Measurements from ENCODE around the gene ERG.

Gene ERG

DNA sequence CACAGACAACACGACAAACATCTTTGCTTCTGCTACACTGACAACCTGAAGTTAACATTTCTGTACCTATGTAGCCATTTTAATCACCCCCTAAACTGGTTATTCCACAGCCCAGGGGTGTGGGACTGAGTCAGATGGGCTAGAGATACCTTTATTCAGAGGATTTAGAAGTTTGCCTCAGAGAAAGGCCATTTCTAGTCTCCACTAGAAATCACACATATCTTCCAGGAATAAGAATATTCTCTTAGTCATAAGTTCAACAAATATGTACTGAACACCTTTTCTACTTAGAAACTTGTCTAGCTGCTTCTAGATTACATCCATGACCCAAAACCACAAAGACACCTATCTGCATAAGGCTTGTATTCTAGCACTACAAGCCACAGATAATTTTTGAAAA lies 38.8 kb downstream of the ERG start:
- H3K4me1 ChIP-seq (ENCODE audit: insufficient read depth, poor library complexity, severe bottlenecking), result peaks cover 34% of the 10 kb centered on the region

DNA sequence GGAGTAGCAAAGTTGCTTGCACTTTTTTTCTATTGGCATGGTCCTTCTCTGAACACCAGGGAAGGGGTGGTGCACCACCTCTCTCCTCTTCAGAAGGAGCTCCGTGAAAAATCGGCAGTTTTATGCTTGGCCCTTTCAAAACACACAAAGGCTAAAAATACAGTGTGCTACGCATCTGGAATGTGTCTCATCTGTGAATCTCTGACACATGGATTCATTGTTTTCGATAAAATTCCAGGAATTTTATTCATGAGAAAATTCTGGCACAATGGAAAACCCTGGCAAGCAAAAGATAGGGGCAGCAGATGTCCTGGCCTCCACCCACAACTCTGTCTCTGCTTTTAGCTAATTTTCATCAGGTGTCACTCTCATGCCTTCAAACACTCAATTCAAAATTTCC lies 42.9 kb downstream of the ERG start:
- no peaks in the 10 kb centered on the region for H3K27me3 ChIP-seq (ENCODE audit: insufficient read depth, poor library complexity, severe bottlenecking)
- TF ChIP-seq, protein P1, sequence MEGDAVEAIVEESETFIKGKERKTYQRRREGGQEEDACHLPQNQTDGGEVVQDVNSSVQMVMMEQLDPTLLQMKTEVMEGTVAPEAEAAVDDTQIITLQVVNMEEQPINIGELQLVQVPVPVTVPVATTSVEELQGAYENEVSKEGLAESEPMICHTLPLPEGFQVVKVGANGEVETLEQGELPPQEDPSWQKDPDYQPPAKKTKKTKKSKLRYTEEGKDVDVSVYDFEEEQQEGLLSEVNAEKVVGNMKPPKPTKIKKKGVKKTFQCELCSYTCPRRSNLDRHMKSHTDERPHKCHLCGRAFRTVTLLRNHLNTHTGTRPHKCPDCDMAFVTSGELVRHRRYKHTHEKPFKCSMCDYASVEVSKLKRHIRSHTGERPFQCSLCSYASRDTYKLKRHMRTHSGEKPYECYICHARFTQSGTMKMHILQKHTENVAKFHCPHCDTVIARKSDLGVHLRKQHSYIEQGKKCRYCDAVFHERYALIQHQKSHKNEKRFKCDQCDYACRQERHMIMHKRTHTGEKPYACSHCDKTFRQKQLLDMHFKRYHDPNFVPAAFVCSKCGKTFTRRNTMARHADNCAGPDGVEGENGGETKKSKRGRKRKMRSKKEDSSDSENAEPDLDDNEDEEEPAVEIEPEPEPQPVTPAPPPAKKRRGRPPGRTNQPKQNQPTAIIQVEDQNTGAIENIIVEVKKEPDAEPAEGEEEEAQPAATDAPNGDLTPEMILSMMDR (IDR thresholded peaks at IDR 0.05; ENCODE audit: poor library complexity, severe bottlenecking), result no peak
- H3K9me3 ChIP-seq (ENCODE audit: severe bottlenecking), result no peaks in the 10 kb centered on the region
- no peaks in the 10 kb centered on the region for H3K36me3 ChIP-seq (ENCODE audit: low read depth)
- H3K27ac ChIP-seq (ENCODE audit: poor library complexity, severe bottlenecking), result no peak overlapping the region
- no peak overlapping the region for H3K4me3 ChIP-seq (ENCODE audit: severe bottlenecking)
- no peak for ATAC-seq (ENCODE audit: low read depth)
- H3K4me1 ChIP-seq (ENCODE audit: insufficient read depth, poor library complexity, severe bottlenecking), result peaks cover 22% of the 10 kb centered on the region
- DNase-seq (ENCODE audit: low spot score), result no peak

More for the DNA sequence above, 38.8 kb downstream of the ERG start:
- Histone ChIP-seq H3K27me3 (ENCODE audit: insufficient read depth, poor library complexity, severe bottlenecking) (no peaks in the 10 kb centered on the region), H3K9me3 (ENCODE audit: severe bottlenecking) (no peaks in the 10 kb centered on the region), H3K36me3 (ENCODE audit: low read depth) (no peaks in the 10 kb centered on the region), H3K27ac (ENCODE audit: poor library complexity, severe bottlenecking) (peak overlapping the region; percentile 97), H3K4me3 (ENCODE audit: severe bottlenecking) (no peak overlapping the region)
- TF ChIP-seq, protein P1 (IDR thresholded peaks at IDR 0.05; ENCODE audit: poor library complexity, severe bottlenecking), result no peak
- ATAC-seq (ENCODE audit: low read depth) (peak; percentile 58), DNase-seq (ENCODE audit: low spot score) (no peak)

GRCh38 chr21:38454702-38455101 lies 43.6 kb downstream of the ERG start:
- TF ChIP-seq, protein P1 (IDR thresholded peaks at IDR 0.05; ENCODE audit: poor library complexity, severe bottlenecking), result no peak
- DNase-seq (ENCODE audit: low spot score) (no peak), ATAC-seq (ENCODE audit: low read depth) (no peak)
- Histone ChIP-seq H3K36me3 (ENCODE audit: low read depth) (no peaks in the 10 kb centered on the region), H3K27me3 (ENCODE audit: insufficient read depth, poor library complexity, severe bottlenecking) (no peaks in the 10 kb centered on the region), H3K4me1 (ENCODE audit: insufficient read depth, poor library complexity, severe bottlenecking) (peaks cover 16% of the 10 kb centered on the region), H3K4me3 (ENCODE audit: severe bottlenecking) (no peak overlapping the region), H3K9me3 (ENCODE audit: severe bottlenecking) (no peaks in the 10 kb centered on the region), H3K27ac (ENCODE audit: poor library complexity, severe bottlenecking) (no peak overlapping the region)

GRCh38 chr21:38454161-38454560 lies 44.1 kb downstream of the ERG start:
- Histone ChIP-seq H3K36me3 (ENCODE audit: low read depth) (no peaks in the 10 kb centered on the region), H3K4me1 (ENCODE audit: insufficient read depth, poor library complexity, severe bottlenecking) (peaks cover 11% of the 10 kb centered on the region), H3K27me3 (ENCODE audit: insufficient read depth, poor library complexity, severe bottlenecking) (no peaks in the 10 kb centered on the region), H3K4me3 (ENCODE audit: severe bottlenecking) (no peak overlapping the region), H3K9me3 (ENCODE audit: severe bottlenecking) (no peaks in the 10 kb centered on the region), H3K27ac (ENCODE audit: poor library complexity, severe bottlenecking) (no peak overlapping the region)
- ATAC-seq (ENCODE audit: low read depth) (no peak), DNase-seq (ENCODE audit: low spot score) (no peak)
- TF ChIP-seq, protein P1 (IDR thresholded peaks at IDR 0.05; ENCODE audit: poor library complexity, severe bottlenecking), result no peak

GRCh38 chr21:38448671-38449385 lies 49.4 kb downstream of the ERG start:
- H3K4me3 ChIP-seq (ENCODE audit: severe bottlenecking), result no peak overlapping the region
- no peak overlapping the region for H3K27ac ChIP-seq (ENCODE audit: poor library complexity, severe bottlenecking)
- ATAC-seq (ENCODE audit: low read depth), result 0 out of 3 replicates have a peak, but pooled peaks have one; percentile 33
- H3K4me1 ChIP-seq (ENCODE audit: insufficient read depth, poor library complexity, severe bottlenecking), result no peaks in the 10 kb centered on the region
- no peaks in the 10 kb centered on the region for H3K9me3 ChIP-seq (ENCODE audit: severe bottlenecking)
- no peaks in the 10 kb centered on the region for H3K36me3 ChIP-seq (ENCODE audit: low read depth)
- H3K27me3 ChIP-seq (ENCODE audit: insufficient read depth, poor library complexity, severe bottlenecking), result no peaks in the 10 kb centered on the region
- DNase-seq (ENCODE audit: low spot score), result no peak
- TF ChIP-seq, protein P1 (IDR thresholded peaks at IDR 0.05; ENCODE audit: poor library complexity, severe bottlenecking), result no peak

All from RWPE2 (cell line).